ENCODE results near the gene PEAK1.

GRCh38 chr15:77111789-77112188 is 308.1 kb downstream of the PEAK1 start:
- TF ChIP-seq GATA2 (IDR thresholded peaks at IDR 0.05; ENCODE audit: low read depth, low read length), result no peak
- no peak for TF ChIP-seq GATA3 (IDR thresholded peaks at IDR 0.05; ENCODE audit: low read depth, low read length)

Measured in SH-SY5Y (cell line).